ENCODE measurements around the gene CACNB4. TPM values are rescaled to one million over a fixed set of nuclear protein-coding genes. Genes with fewer than 3 reads are reported as not detected.
A peak's percentile ranks its signal among the peaks of the same experiment; 100 is the strongest.
"Not testable (repeated sequence)": the region's sequence is repeated elsewhere in the genome, so short reads cannot be mapped to it uniquely, and the experiment has no call there.

Gene CACNB4
- total RNA-seq, 1 donor from 2014 or later, result 42.4 TPM

GRCh38 chr2:152055366-152056108 lies 43.3 kb downstream of the CACNB4 start:
- DNase-seq (ENCODE audit: low spot score in 2 of 2) (no peak), FAIRE-seq (no peak)

GRCh38 chr2:152054593-152054992 lies 44.3 kb downstream of the CACNB4 start:
- FAIRE-seq, result no peak
- no peak for DNase-seq (ENCODE audit: low spot score in 2 of 2)

DNA sequence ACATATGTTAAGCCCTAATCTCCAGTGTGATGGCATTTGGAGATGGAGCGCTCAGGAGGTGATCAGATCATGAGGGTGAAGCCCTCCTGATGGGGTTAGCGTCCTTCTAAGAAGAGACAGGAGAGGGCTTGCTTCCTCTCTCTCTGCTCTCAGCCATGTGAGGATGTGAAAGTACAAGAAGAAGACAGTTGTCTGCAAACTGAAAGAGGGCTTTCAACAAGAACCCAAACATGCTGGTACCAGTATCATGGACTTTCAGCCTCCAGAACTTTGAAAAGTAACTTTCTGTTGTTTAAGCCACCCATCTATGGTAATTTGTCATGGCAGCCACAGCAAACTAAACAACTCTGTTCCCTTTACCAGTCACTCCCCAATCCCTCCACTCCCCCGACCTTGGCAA lies 47.4 kb downstream of the CACNB4 start:
- no peak for FAIRE-seq
- DNase-seq (ENCODE audit: low spot score in 2 of 2), result no peak

GRCh38 chr2:152050915-152051314 lies 47.9 kb downstream of the CACNB4 start:
- FAIRE-seq (no peak), DNase-seq (ENCODE audit: low spot score in 2 of 2) (no peak)

- no peak for DNase-seq (ENCODE audit: low spot score in 2 of 2)
- no peak for FAIRE-seq
Observed at GRCh38 chr2:152050341-152050740, 48.5 kb downstream of the CACNB4 start.

DNA sequence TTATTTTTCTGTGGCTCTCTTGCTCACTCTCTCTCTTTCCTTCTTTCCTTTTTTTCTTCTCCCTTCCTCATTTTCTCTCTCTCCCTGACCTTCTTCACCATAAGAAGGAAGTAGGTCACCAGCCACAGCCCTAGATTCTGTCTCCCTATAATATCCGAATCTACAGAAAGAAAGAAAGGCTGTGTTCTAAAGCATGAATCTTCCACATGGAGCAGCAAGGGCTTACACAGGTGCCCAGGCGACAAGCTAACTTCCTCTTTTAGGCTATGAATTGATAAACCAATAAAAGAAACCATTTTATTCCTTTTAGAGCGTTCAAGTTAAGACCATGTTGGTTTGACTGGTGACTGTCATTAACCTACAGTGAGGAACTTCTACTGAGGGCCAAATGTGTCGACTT lies 49.3 kb downstream of the CACNB4 start:
- FAIRE-seq (no peak), DNase-seq (ENCODE audit: low spot score in 2 of 2) (no peak)

- no peak for FAIRE-seq
- no peak for DNase-seq (ENCODE audit: low spot score in 2 of 2)
Observed at GRCh38 chr2:152047824-152048471, 50.9 kb downstream of the CACNB4 start.

- FAIRE-seq (no peak), DNase-seq (ENCODE audit: low spot score in 2 of 2) (no peak)
Observed at GRCh38 chr2:152046940-152047339, 51.9 kb downstream of the CACNB4 start.

GRCh38 chr2:152042636-152043615 lies 55.9 kb downstream of the CACNB4 start:
- no peak for DNase-seq (ENCODE audit: low spot score in 2 of 2)
- FAIRE-seq, result no peak

DNA sequence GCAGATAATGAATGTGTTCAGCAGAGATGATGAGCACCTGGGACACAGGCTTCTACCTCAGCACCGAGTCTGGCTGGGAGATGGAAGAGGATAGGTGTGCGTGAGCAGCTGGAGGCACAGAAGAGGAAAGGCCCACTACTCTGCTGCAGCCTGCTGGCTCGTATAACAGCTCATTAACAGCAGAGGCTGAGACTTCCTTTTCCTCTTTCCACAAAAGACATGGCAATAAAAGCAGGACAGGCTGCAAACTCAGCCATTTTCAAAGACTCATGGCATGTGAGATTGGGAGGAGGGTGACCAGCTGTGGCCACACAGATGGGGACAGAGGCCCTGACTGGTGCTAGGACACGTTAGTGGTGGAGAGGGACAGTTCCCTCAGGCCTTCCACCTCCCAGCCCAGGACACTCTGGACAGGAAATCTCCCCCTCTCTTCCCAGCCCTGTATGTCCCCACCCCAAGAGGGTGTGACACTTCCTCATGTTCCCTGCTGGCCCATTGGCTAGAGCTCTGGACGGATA lies 60.3 kb downstream of the CACNB4 start:
- DNase-seq (ENCODE audit: low spot score in 2 of 2), result no peak
- FAIRE-seq, result no peak

- FAIRE-seq, result no peak
- DNase-seq (ENCODE audit: low spot score in 2 of 2), result no peak
Observed at GRCh38 chr2:152037743-152038435, 61.0 kb downstream of the CACNB4 start.

- FAIRE-seq (no peak), DNase-seq (ENCODE audit: low spot score in 2 of 2) (peak in 1 of 2 donors; percentile 60)
Observed at GRCh38 chr2:152036611-152037469, 62.0 kb downstream of the CACNB4 start.

DNA sequence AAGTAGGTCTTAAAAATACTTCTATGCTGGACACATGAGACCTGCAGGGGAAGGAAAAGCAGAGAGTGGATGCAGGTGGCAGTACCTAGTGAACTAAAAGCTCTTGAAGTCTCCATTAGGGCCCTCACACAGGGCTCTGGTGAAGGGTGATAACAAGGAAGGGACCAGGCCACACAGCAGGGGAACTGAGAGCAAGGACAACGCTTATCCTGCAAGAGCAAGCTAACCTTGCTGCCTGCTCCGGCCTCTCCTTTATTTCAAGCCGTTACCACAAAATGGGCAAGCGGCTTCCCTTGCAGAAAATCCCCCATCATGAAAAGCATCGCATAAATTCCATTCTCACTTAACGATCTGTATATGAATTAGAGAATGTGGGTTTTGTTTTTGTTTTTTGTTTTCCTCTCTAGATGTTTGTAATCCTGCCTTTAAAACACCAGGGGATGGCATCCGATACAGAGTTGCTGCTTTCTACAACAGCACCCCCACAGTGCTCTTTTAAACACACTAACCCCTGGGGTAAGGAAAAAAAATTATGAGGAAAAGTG lies 64.5 kb downstream of the CACNB4 start:
- DNase-seq (ENCODE audit: low spot score in 2 of 2), result no peak
- no peak for FAIRE-seq

DNA sequence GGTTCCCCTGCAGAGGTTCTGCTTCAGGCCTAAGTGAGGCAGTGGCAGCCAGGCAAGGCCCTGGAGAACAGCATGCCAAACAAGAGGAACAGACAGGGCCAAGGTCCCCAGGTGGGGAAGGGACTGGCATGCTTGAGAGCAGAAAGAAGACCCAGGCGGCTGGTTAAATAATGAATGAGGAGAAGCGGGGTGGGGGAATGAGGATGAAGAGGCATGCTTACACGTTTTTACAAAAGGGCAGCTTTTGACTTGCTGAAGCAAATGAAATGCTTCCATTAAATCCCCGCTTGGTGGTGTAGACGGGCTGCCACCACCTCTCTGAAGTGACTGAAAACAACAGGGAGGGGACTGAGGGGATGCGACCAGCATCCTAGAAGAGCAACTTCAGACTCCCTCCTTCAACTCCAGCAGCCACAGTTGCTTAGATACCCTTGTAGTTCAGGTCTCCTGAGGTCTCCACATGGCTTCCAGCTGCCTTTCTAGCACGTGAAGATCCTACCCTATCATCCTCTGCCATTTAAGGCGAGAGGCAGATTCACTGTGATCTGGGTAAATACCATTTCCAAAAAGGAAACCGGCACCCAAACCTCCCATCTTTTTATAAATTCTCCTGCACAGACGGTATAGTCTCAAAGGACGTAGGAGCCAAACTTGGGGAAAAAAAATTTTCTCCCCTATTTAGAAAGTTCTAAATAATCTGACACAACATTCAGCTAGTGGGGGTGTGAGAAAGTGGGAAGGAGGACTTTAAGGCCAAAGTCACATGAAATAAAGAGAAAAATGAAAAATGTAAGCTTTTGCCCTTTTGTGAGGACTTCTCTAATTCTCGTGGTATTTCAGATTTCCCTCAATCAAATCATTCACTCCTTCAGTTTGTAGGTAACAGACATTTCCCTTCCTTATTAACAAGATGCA lies 65.6 kb downstream of the CACNB4 start:
- DNase-seq (ENCODE audit: low spot score in 2 of 2), result no peak

GRCh38 chr2:152031747-152032306 lies 67.0 kb downstream of the CACNB4 start:
- DNase-seq (ENCODE audit: low spot score in 2 of 2), result no peak
- no peak for FAIRE-seq

More for the DNA sequence above, 65.6 kb downstream of the CACNB4 start:
- no peak for FAIRE-seq

DNA sequence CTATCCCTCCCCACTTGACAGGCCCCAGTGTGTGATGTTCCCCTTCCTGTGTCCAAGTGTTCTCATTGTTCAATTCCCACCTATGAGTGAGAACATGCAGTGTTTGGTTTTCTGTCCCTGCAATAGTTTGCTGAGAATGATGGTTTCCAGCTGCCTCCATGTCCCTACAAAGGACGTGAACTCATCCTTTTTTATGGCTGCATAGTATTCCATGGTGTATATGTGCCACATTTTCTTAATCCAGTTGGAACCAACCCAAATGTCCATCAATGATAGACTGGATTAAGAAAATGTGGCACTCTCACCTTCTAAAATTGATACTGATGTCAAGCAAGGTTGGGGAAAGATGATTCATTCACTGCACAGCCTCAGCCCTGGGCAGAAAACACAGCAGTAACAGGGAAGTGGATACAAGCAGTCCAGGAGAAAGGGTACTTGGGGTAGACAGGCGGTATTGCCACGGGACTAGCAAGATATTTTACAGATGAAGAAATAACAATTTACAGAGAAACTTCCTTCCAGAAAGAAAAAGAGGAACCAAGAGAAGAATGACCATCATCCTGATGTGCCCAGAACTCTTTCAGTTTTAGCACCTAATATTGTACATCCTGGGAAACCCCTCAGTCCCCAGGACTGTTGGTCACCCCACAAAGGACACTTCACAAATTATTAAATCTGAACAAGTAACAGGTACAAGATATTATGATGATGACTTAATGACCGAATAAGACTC lies 68.1 kb downstream of the CACNB4 start:
- DNase-seq (ENCODE audit: low spot score in 2 of 2); FAIRE-seq: not testable (repeated sequence)

Measured in frontal cortex (tissue), 4 donors.